SK-N-SH treated with all-trans-retinoic acid at 6 μM for 48 hours (cell line): ENCODE data around the gene PSMB7.

Source experiments
- BACH2 ChIP-seq: fragments of 250-450 bp; sonication (Bioruptor Pico); IDR thresholded peaks from 2 replicates; pipeline ENCODE4 v1.9.0; 2021; ENCODE audit warnings: mild to moderate bottlenecking, borderline replicate concordance
- TCF4 ChIP-seq: fragments of 250-450 bp; sonication (Bioruptor Pico); IDR thresholded peaks from 2 replicates; pipeline ENCODE4 v1.8.0; 2021; ENCODE audit warnings: mild to moderate bottlenecking, moderate library complexity, borderline replicate concordance
- ZFP3 ChIP-seq: fragments of 250-450 bp; sonication (Bioruptor Pico); IDR thresholded peaks from 2 replicates; pipeline ENCODE4 v1.5.0; 2020; ENCODE audit warnings: mild to moderate bottlenecking, moderate library complexity
- ZFP30 ChIP-seq: fragments of 450-650 bp; formaldehyde crosslinking; IDR thresholded peaks from 2 replicates; pipeline ENCODE4 v1.5.0; 2022; ENCODE audit warnings: mild to moderate bottlenecking, moderate library complexity

DNA sequence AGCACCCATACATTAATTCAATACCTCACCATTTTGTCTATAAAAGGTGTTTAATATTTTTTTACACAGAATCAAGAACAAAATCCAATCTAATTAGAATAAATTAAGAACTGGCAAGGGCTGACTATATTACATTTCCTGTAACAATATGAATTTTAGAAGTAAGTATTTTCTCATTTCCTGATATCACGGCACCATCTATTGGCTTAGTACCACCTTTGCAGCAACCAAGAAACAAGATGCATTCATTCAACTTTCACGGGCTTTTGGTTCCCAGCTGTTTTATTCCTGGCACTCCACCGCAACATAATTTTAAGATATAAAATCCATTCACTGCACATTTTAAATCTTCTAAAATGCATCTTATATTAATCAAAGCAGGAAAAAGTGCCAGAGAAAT lies 20.6 kb downstream of the PSMB7 start:
- no peak for TF ChIP-seq TCF4
- TF ChIP-seq ZFP30 = no peak
- TF ChIP-seq ZFP3 (CRISPR knock-in tag) = no peak
- no peak for TF ChIP-seq BACH2 (CRISPR knock-in tag)
